HEK293T (cell line): ENCODE data around the gene FAM98C.
A peak's percentile ranks its signal among the peaks of the same experiment; 100 is the strongest.

Experiments
- CTCF ChIA-PET: fragments of 350-600 bp; formaldehyde crosslinking; extraction: SDS; loops from one replicate; lab custom pipeline; 2021; ENCODE audit warnings: antibody characterized with exemption, inconsistent platforms; lab: Yijun Ruan, JAX
- POLR2A ChIA-PET: fragments of 350-600 bp; formaldehyde crosslinking; extraction: SDS; loops from one replicate; lab custom pipeline; 2020; ENCODE audit warnings: antibody characterized with exemption, inconsistent platforms; lab: Yijun Ruan, JAX
- DNase-seq: peaks from one replicate; pipeline ENCODE4 v3.0.0; 2012; ENCODE audit warnings: mixed read lengths; ENCODE audit errors: extremely low spot score
- ARNT ChIP-seq: fragments of 450-650 bp; IDR thresholded peaks from 2 replicates; pipeline ENCODE4 v1.6.1; 2017; ENCODE audit warnings: mild to moderate bottlenecking
- BHLHE40 ChIP-seq: fragments of 450-650 bp; IDR thresholded peaks from 2 replicates; pipeline ENCODE4 v1.6.1; 2016; ENCODE audit warnings: mild to moderate bottlenecking, moderate library complexity, borderline replicate concordance
- CTBP1 ChIP-seq: fragments of 450-650 bp; IDR thresholded peaks from 2 replicates; pipeline ENCODE4 v1.6.1; 2016; ENCODE audit warnings: borderline replicate concordance
- ELF4 ChIP-seq: fragments of 450-650 bp; IDR thresholded peaks from 2 replicates; pipeline ENCODE4 v1.6.1; 2017; ENCODE audit warnings: antibody characterized with exemption
- FOXA1 ChIP-seq: fragments of 450-650 bp; IDR thresholded peaks from 2 replicates; pipeline ENCODE4 v1.6.1; 2016; ENCODE audit warnings: mild to moderate bottlenecking
- FOXK2 ChIP-seq: fragments of 450-650 bp; IDR thresholded peaks from 2 replicates; pipeline ENCODE4 v1.6.1; 2016; ENCODE audit warnings: mild to moderate bottlenecking
- FOXM1 ChIP-seq: fragments of 450-650 bp; IDR thresholded peaks from 2 replicates; pipeline ENCODE4 v1.6.1; 2017; ENCODE audit warnings: mild to moderate bottlenecking, borderline replicate concordance
- HDGF ChIP-seq: fragments of 450-650 bp; IDR thresholded peaks from 2 replicates; pipeline ENCODE4 v1.6.1; 2017; ENCODE audit warnings: antibody characterized with exemption, borderline replicate concordance
- L3MBTL2 ChIP-seq: fragments of 450-650 bp; conservative IDR thresholded peaks from 2 replicates; pipeline ENCODE4 v1.6.1; 2016; ENCODE audit warnings: mild to moderate bottlenecking
- LEF1 ChIP-seq: fragments of 450-650 bp; IDR thresholded peaks from 2 replicates; pipeline ENCODE4 v1.6.1; 2017; ENCODE audit warnings: mild to moderate bottlenecking, borderline replicate concordance
- NFRKB ChIP-seq: fragments of 450-650 bp; IDR thresholded peaks from 2 replicates; pipeline ENCODE4 v1.6.1; 2016; ENCODE audit warnings: mild to moderate bottlenecking, moderate library complexity
- SP1 ChIP-seq: fragments of 450-650 bp; IDR thresholded peaks from 2 replicates; pipeline ENCODE4 v1.6.1; 2017
- SUZ12 ChIP-seq: fragments of 450-650 bp; IDR thresholded peaks from 2 replicates; pipeline ENCODE4 v1.6.1; 2016; ENCODE audit warnings: mild to moderate bottlenecking
- TARDBP ChIP-seq: fragments of 450-650 bp; IDR thresholded peaks from 2 replicates; pipeline ENCODE4 v1.6.1; 2016
- ZNF384 ChIP-seq: fragments of 450-650 bp; IDR thresholded peaks from 2 replicates; pipeline ENCODE4 v1.6.1; 2016
- TF ChIP-seq, protein P1 (sequence below): fragments of 450-650 bp; IDR thresholded peaks from 2 replicates; pipeline ENCODE4 v1.6.1; 2016

The FAM98C gene

DNA sequence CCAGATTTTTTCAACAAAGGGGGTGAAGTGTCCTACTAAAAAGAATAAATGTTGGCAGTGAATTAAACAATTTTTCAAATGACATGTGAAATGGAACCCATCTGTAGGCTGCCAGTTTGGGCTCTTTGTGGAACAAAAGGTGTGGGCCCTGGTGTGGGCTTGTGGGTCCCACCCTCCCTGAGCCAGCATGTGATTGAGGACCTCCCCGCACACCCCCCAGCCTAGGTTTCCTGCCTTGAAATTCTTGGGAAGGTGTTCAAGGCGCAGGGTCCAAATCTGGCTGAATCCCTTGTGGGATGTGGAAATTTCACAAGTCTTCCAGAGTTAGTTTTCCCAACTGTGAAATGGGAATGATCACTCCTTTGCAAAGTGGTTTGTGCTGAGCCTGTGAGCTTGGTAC, 19.1 kb upstream of the FAM98C start:
- CTCF ChIA-PET: interaction anchor here (0.7 to 1.1 kb wide), 3 partner anchors 8 to 140 kb away, joined by 3 read pairs; partner anchors contain the start of gene FAM98C
- POLR2A ChIA-PET: interaction anchor here (2.5 kb wide), 1 partner anchor 10 kb away, joined by 12 read pairs; the partner anchor contains the start of gene PSMD8
- no peak for DNase-seq
- no peak for TF ChIP-seq ZNF384
- TF ChIP-seq SUZ12: no peak
- no peak for TF ChIP-seq ARNT
- no peak for TF ChIP-seq TARDBP
- no peak for TF ChIP-seq L3MBTL2
- no peak for TF ChIP-seq CTBP1
- TF ChIP-seq, protein P1, sequence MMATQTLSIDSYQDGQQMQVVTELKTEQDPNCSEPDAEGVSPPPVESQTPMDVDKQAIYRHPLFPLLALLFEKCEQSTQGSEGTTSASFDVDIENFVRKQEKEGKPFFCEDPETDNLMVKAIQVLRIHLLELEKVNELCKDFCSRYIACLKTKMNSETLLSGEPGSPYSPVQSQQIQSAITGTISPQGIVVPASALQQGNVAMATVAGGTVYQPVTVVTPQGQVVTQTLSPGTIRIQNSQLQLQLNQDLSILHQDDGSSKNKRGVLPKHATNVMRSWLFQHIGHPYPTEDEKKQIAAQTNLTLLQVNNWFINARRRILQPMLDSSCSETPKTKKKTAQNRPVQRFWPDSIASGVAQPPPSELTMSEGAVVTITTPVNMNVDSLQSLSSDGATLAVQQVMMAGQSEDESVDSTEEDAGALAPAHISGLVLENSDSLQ: no peak
- TF ChIP-seq FOXA1: no peak
- TF ChIP-seq SP1: no peak
- no peak for TF ChIP-seq NFRKB

DNA sequence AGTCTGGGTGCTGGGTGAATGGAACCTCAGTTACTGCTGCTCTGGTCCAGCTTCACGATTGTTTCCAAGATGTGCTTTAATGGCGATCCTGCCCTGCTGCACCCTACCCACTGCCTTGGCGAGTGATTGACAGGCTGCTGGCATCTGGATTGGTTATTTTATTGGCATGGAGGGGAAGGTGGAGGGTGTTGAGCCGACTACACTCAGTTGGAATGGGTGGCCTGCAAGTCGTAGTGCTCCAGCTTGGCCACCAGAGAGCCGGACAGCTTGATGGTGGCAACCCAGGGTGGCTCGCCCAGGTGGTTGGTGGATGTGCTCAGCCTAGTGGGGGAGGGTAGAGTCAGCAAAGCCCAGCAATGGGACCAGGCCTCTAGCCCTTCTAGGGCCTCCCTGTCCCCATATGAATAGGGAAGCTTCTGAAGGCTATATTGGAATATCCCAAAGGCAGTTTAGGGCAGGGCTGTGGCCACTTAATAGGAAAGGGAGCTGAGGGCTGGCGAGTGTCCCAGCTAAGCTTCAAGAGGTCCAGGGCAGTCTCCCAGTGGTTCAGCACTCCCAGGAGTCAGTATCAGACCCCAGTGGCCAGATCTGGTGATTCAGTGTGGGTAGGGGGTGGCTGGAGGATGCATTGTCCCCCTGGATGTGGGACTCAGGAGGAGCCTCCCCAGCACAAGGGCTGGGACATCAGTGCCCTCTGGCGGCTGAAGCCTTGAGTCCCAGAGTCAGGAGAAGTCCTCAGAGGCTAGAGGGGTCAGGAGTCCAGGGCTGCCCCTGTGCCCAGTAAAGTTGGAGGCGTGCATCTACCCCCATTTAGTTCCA, 18.5 kb upstream of the FAM98C start:
- POLR2A ChIA-PET: interaction anchor here (2.5 kb wide), 1 partner anchor 11 kb away, joined by 12 read pairs; the partner anchor contains the start of gene PSMD8
- DNase-seq: peak; percentile 40
- CTCF ChIA-PET: interaction anchor here (0.6 to 1.1 kb wide), 5 partner anchors 9 to 150 kb away, joined by 3 read pairs; partner anchors contain the start of gene FAM98C
- TF ChIP-seq, protein P1: peak; percentile 60
- no peak for TF ChIP-seq TARDBP

DNA sequence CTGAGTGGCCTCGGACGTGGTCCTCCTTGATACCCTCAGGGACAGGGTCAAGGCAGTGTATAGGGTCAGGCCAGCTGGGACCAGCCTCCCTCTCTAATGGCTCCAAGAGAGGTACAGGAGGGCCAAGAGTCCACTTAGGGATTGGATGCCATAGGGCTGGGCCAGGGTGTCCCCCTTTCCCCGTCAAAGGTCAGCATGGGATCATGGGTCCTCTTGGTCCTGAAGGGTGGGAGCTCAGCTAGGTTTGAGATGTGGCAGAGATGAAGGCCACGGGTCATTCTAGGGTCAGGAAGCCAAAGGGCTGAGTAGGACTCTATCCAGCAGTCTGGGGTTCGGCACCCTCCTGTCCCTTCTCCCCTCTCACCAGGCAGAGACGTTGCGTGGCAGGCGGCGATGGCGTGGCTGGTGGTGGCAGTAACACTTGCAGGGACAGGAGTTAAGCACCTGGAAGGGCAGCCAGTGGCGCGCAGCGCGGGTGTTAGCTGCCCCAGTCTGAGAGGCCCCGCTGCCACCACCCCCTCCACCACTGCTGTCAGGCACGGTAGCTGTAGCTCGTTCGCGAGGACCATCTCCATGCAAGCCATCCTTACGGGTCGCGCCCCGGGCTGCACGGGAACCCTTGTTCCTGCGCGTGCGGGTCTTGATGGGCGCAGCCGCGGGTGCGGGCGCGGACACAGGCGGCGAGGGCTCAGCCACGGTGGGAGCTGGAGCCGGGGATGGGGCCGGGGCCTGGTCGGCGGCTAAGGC, 17.7 kb upstream of the FAM98C start:
- DNase-seq: no peak
- ChIA-PET CTCF (interaction anchor here (0.6 kb wide), 2 partner anchors 63 to 150 kb away, joined by 3 read pairs; no protein-coding TSS in a partner anchor), POLR2A (interaction anchor here (2.5 kb wide), 1 partner anchor 11 kb away, joined by 12 read pairs; the partner anchor contains the start of gene PSMD8)
- TF ChIP-seq BHLHE40 (no peak), HDGF (no peak), ELF4 (no peak)

DNA sequence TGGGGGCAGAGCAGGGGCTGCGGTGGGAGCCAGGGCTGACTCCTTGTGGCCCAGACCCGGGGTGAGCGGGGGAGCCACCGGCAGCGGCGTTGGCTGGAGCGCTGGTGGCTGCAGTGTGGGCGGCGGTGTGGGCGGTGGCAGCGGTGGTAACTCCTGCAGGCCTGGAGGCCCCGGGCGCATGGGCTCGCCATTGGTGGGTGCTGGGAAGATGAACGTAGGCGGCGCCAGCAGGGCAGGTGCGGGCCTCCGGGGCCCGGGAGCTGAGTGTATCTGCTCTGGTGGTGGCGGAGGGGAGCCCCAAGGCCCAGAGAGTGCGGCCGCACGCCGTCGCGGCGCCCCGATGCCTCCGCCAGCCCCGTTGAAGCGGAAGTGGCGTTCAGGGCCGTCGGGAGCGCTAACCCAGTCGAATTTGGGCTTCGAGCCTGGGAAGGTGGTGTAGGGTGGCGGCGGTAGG, 17.1 kb upstream of the FAM98C start:
- TF ChIP-seq L3MBTL2: no peak
- TF ChIP-seq FOXA1: no peak
- no peak for TF ChIP-seq LEF1
- TF ChIP-seq SP1: no peak
- no peak for TF ChIP-seq CTBP1
- TF ChIP-seq, protein P1: no peak
- TF ChIP-seq TARDBP: no peak
- TF ChIP-seq NFRKB: no peak
- no peak for TF ChIP-seq HDGF
- no peak for TF ChIP-seq FOXM1
- no peak for TF ChIP-seq FOXK2
- TF ChIP-seq ARNT: no peak
- no peak for TF ChIP-seq ELF4
- TF ChIP-seq BHLHE40: no peak
- no peak for TF ChIP-seq SUZ12
- no peak for TF ChIP-seq ZNF384
- ChIA-PET CTCF (no interaction called here), POLR2A (no interaction called here)
- no peak for DNase-seq

DNA sequence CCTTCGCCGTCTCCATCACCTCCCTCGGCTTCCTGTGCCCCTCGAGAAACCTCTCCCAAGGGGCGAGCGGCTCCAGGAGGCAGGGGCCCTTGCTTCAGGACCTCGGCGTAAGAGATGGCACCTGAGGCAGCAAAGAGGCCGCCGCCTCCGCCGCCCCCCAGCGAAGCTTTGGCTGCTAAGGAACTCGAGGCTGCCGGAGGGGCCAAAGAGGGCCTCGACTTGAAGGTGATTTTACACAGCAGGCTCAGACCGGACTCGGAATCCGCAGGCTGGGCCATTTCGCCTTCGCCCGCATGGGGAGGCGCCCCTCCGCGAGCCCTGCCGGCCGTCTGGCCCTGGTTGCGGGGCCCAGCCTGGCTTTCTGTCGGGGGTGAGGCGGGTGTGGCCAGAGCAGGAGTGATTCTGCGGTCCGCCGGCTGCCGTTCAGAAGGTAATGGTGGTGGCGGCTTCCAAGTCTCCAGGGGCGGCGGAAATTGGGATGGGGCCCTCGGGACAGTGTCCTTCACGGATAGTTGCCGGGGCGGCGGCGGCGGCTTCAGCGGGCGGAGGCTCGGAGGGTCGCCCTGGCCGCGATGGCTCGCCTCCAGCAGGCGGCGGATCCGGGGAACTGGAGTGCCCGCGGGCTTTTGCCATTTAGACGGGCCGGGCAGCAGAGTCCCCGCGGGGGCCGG, 16.5 kb upstream of the FAM98C start:
- no peak for DNase-seq
- CTCF ChIA-PET: no interaction called here
- POLR2A ChIA-PET: no interaction called here
- TF ChIP-seq FOXK2 (no peak), HDGF (no peak), LEF1 (no peak), ZNF384 (no peak), TARDBP (no peak), ELF4 (no peak), ARNT (no peak), FOXM1 (no peak), SP1 (no peak), NFRKB (no peak), L3MBTL2 (no peak), CTBP1 (no peak), FOXA1 (no peak), SUZ12 (no peak), BHLHE40 (no peak)
- TF ChIP-seq, protein P1: no peak
